Effector CD4-positive, alpha-beta T cell (primary cell): ENCODE results near the gene SMAD5.

Experiments used
- DNase-seq: peaks from one replicate; pipeline ENCODE4 v3.0.0-alpha.2; 2020

The SMAD5 gene

DNA sequence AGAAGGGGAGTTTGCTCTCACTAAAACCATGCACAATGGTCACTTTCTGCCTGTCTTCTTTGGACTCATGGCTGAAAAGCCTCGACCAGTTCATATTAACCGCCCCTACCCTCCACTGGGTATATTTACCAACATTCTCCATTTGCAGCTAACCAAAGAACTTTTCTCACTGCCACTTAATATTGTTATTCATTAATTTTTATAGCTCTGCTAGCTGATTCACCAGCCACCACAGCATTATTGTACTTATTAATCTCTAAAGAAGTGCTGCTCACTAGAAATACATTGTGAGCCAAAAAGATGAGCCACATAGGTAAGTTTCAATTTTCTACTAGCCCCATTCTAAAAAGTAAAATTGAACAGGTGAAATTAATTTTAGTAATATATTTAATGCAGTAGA is 93.8 kb downstream of the SMAD5 start:
- no peak for DNase-seq

DNA sequence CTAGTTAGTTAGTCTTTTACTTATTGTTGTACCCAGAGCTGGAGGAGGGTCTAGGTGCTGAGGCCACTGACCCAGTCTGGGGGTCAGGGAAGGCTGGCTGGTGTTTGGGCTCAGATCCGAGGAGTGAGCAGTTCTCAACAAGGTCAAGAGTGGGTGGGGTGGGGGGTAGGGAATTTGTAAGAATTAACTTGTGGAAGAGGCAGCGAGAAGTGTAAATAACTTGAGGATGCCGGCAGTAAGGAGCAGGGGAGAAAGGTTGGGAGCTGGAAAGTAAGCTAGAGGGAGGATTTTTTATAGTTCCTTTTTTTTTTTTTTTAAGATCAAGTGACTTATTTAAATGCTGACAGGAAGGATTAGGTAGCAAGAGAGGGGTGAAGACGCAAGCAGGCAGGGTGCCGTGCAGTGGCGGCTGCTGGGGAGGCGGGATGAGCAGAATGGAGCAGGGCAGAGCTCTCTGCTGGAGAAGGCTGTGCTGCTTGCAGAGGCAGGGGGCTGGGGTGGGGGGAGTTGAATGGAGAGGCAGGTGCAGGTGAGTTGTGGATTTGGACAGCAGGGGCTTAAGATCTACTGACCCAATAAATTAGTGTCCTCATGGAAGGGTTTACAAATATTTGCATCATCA is 95.6 kb downstream of the SMAD5 start:
- DNase-seq, result no peak

DNA sequence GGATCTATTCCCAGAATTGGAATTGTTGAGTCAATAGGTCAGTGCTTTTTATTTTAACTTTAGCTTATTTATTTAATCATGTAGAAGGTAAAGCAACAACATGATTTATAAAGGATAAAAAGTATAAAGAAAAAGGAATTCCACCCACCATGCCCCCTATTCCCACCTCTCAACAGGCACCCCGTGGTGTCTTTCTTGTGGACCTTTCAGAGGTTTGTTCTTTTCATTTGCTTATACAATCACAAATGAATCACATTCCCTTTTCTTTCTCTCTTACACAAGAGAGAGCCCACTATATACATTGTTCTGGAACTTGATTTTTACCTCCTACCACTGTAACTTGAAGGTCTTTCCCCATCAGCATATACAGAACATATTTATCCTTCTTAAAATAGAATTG is 97.5 kb downstream of the SMAD5 start:
- DNase-seq, result no peak

DNA sequence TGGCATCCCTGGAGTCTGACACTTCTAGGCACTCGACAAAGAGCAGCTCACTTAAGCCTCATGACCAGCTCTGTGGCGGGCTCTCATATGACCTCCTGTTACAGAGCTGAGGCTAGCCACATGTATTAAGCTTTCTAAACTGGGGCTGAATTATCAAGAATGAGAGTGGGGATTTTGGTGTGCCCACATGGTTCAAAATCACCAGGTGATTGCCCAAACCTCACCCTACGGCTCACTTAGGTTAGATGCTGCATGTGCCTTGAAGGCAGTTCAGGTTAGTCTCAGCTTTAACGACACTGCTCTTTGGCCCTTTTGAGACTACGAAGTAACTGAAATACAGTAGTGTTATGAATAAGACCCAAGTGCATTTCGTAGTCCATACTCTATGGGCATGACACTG is 99.7 kb downstream of the SMAD5 start:
- DNase-seq, result no peak
